ENCODE measurements around the gene AIP.

AIP gene

DNA sequence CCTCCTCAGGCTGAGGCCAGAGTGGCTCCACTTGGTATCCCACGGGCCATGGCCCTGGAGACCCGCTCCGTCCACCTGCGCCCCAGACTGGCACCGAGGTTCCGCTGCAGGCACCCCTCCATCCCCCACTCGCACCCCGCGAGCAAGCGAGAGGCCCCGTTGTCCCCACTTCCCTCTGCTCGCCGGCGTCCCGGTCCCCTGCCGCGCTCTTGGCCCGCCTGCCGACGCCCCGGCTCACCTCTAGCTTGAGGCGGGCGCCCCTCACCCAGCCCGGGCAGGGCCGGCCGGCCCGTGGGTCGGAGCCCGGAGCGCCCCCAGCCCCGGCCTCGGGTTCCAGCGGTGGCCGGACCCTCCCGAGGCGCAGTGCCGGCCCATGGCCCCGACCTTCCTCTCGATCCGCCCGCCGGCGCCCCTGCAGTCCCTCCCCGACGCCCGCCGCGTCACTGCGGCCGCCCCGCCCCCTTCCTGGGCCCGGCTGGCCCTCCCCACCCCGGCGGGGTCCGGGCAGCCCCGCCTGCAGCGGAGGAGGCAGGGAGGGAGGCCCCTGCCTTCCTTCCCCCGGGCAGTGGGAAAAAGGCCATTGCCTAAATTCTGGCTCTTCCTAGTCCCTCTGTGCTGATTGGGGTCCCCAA, 22.2 kb downstream of the AIP start, which contains the start of gene PITPNM1:
Gene PITPNM1, minus strand, starts transcription at position 414 of the 632 bp plus-strand sequence. CDS start 1,183 bp downstream, outside the sequence.
- H3K4me3 ChIP-seq (replicated peaks; ENCODE audit: low read depth, low read length), result peak within 1 kb of the TSS; percentile 71
- TF ChIP-seq, protein P1, sequence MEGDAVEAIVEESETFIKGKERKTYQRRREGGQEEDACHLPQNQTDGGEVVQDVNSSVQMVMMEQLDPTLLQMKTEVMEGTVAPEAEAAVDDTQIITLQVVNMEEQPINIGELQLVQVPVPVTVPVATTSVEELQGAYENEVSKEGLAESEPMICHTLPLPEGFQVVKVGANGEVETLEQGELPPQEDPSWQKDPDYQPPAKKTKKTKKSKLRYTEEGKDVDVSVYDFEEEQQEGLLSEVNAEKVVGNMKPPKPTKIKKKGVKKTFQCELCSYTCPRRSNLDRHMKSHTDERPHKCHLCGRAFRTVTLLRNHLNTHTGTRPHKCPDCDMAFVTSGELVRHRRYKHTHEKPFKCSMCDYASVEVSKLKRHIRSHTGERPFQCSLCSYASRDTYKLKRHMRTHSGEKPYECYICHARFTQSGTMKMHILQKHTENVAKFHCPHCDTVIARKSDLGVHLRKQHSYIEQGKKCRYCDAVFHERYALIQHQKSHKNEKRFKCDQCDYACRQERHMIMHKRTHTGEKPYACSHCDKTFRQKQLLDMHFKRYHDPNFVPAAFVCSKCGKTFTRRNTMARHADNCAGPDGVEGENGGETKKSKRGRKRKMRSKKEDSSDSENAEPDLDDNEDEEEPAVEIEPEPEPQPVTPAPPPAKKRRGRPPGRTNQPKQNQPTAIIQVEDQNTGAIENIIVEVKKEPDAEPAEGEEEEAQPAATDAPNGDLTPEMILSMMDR (IDR thresholded peaks at IDR 0.05; ENCODE audit: low read depth, low read length, missing control alignments), result no peak
- no peak for DNase-seq (ENCODE audit: extremely low read depth, low read depth)

DNA sequence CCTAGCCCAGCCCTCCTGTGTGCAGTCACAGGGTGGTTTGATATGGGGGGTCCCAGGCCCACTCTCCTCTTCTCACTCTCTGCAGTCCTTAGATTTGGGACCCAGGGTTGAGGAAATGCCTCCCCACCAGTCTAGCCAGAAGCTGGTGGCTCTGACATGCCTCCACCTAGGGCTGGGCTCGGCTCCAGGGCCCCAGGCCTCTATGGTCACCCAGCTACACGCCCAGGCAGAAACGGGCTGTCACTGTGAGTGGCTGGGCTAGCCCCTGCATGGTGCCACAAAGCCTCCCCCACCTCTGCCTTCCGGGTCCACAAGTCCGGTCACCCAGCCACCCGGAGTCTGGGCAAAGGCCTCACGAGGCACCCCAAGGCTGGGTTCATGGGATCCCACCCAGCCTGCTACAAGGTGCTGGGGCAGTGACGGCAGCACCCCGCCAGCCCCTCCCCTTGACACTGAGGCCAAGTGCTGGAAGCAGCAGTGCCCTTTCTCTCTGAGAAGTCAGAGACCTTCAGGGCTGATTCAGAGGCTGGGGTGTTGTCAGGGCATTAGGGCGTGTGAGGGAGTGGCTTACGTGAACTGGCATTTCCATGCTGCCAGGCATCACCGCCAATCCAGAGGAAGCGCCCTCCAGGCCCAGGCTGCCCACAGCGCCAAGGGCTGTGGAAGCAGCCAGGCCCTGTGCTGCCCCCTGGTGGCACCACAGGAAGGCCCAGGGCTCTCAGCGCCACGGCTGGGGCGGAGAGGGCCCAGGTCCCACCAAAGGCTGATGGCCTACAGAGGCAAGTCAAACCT, 23.0 kb downstream of the AIP start:
- peak; percentile 70 for DNase-seq (ENCODE audit: extremely low read depth, low read depth)

DNA sequence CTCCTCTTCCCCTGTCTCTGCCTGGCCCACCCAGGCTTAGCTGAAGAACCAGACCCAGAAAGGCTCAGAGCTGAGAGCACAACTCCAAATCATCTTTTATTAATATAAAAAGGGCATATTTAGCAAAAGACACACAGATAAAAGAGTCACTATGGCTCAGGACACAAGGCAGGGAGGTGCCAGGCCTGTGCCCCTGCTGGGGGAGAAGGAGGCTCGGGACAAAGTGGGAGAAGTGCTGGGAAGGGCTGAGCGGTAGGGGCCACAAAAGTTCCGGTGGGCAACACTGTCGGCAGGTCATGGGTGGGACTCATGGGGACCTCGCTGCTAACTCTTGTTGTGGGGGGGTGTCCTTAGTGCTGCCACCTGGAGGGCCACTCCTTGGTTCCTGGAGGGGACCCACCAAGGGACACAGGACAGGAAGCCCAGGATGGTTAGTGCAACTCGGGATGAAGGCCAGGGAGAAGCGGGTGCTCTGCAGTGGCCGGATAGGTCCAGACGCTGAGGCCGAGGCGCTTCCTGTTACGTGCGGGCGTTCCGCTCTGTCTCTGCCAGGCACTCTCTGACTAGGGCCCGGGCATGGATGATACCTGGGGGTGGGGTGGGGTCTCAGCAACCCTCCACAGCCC, 23.7 kb downstream of the AIP start:
- no peak for DNase-seq (ENCODE audit: extremely low read depth, low read depth)
- TF ChIP-seq, protein P1 (IDR thresholded peaks at IDR 0.05; ENCODE audit: low read depth, low read length, missing control alignments), result no peak
- H3K4me3 ChIP-seq (replicated peaks; ENCODE audit: low read depth, low read length), result peak overlapping the region; percentile 65

More for the DNA sequence above, 23.0 kb downstream of the AIP start:
- TF ChIP-seq, protein P1 (IDR thresholded peaks at IDR 0.05; ENCODE audit: low read depth, low read length, missing control alignments), result peak; percentile 98
- peak overlapping the region; percentile 71 for H3K4me3 ChIP-seq (replicated peaks; ENCODE audit: low read depth, low read length)

DNA sequence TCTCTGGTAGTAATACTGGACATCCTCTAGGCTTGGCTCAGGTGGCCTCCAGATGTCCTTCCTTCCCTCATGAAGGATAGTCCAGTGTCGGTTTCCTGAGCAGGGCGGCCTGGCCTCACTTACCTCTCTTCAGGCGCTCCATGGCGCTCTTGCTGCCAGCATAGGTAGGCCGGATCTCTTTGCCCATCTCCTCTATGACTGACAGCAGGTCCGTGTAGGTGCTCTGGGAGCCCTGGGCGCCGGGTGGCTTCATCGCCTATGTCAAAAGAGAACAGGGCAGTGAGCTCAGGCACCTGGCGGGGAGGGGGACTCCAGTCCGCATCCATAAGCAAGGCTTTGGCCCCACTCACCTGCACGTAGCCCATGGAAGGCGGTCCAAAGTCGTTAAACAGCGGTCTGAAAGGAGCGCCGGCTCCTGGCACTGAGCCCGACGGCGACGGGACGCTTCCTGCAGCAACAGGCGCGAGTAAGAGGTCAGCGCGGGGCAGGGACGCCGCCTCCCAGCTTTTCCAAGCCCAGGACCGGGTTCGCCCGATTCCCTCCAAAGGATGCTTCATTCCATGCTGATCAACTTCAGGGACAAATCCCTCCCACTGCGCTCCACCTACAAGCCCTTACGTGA, 24.5 kb downstream of the AIP start:
- peak; percentile 51 for DNase-seq (ENCODE audit: extremely low read depth, low read depth)
- H3K4me3 ChIP-seq (replicated peaks; ENCODE audit: low read depth, low read length), result peak overlapping the region; percentile 65
- TF ChIP-seq, protein P1 (IDR thresholded peaks at IDR 0.05; ENCODE audit: low read depth, low read length, missing control alignments), result no peak

DNA sequence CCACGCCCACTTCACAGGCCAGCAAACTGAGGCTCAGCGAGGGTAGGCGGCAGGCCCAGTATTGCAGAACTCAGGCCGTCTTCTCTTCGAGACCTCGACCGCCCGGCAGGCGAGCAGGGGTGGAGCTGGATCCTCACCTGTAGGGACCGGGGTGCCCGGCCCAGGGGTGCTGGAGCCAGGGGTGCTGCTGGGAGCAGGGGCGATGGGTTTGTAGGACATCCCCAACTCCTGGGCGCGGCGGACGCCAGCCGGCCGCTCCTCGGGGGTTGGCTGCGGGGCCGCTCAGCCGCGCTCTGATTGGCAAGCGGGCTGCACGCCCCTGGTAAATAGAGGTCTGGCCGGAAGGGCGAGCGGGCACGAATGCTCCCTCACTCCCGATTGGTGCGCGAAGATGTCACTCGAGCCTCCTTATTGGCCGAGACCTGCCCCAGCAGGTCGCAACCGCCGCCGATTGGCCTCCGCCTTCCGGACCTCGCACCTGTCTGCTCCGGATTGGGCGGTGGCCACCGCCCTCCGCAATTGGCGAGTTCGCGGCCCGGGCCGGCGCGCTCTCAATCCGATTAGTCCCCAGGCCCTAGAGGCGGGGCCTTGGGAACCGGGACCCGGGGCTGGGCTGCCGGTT, 25.1 kb downstream of the AIP start, which contains the start of gene CDK2AP2:
Gene CDK2AP2, minus strand, starts transcription at position 299 of the 622 bp plus-strand sequence. Its CDS starts 80 bp downstream, at position 219.
- TF ChIP-seq, protein P1 (IDR thresholded peaks at IDR 0.05; ENCODE audit: low read depth, low read length, missing control alignments), result no peak
- DNase-seq (ENCODE audit: extremely low read depth, low read depth), result peak; percentile 97
- peak within 1 kb of the TSS; percentile 65 for H3K4me3 ChIP-seq (replicated peaks; ENCODE audit: low read depth, low read length)

All from HFF-Myc (cell line).